ENCODE measurements around the gene KLHL29. TPM values are rescaled to one million over a fixed set of nuclear protein-coding genes. Genes with fewer than 3 reads are reported as not detected.

Gene KLHL29
- total RNA-seq, 1 donor from 2014 or later: 8.0 TPM

DNA sequence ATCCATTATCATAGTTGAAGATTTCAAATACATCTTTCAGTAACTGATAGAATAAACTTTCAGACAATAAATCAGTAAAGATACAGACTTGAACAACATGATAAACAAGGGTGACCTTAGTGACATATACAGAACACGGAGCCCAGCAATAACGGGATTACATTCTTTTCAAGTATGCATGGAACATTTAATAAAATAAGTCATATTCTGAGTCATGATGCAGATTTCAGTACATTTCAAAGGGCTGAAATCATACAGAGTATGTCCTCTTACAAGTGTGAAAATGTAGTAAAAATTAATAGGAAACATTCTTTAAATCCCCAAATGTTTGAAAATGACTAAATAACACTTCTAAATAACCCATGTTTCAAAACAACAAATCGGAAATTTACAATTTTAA is 17.2 kb upstream of the KLHL29 start:
- Mint-ChIP-seq H3K4me3 (ENCODE audit: unreplicated experiment) (no peak overlapping the region), H3K9me3 (ENCODE audit: low read depth) (no peaks in the 10 kb centered on the region), H3K4me1 (ENCODE audit: low read depth) (peaks cover 21% of the 10 kb centered on the region), H3K36me3 (ENCODE audit: low read depth) (peaks cover 1% of the 10 kb centered on the region), H3K27ac (ENCODE audit: unreplicated experiment) (peak overlapping the region; percentile 45), H3K27me3 (ENCODE audit: low read depth) (no peaks in the 10 kb centered on the region)
- TF ChIP-seq, protein P1, sequence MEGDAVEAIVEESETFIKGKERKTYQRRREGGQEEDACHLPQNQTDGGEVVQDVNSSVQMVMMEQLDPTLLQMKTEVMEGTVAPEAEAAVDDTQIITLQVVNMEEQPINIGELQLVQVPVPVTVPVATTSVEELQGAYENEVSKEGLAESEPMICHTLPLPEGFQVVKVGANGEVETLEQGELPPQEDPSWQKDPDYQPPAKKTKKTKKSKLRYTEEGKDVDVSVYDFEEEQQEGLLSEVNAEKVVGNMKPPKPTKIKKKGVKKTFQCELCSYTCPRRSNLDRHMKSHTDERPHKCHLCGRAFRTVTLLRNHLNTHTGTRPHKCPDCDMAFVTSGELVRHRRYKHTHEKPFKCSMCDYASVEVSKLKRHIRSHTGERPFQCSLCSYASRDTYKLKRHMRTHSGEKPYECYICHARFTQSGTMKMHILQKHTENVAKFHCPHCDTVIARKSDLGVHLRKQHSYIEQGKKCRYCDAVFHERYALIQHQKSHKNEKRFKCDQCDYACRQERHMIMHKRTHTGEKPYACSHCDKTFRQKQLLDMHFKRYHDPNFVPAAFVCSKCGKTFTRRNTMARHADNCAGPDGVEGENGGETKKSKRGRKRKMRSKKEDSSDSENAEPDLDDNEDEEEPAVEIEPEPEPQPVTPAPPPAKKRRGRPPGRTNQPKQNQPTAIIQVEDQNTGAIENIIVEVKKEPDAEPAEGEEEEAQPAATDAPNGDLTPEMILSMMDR (IDR thresholded peaks at IDR 0.05): no peak
- no peak for DNase-seq (ENCODE audit: low spot score)

DNA sequence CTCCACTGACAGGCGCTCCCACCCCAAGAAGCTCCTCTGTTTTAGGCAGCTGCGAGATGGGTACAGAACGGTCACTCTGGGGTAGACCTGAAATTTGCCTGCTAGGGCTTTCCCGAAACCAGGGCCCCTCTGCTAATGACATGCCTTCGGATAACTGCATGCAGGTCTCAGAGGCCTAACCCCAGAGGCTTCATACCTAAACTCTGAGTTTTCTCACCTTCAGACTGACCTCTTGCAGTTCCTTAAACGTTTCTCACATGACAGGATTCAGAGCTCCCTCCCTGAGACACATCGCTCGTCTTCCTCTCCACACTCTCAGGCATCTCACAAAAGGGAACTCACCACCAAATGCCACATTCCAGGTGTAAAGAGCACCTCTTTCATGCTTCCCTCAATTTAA is 11.3 kb upstream of the KLHL29 start:
- Mint-ChIP-seq H3K4me3 (ENCODE audit: unreplicated experiment) (no peak overlapping the region), H3K27me3 (ENCODE audit: low read depth) (no peaks in the 10 kb centered on the region), H3K4me1 (ENCODE audit: low read depth) (no peaks in the 10 kb centered on the region), H3K27ac (ENCODE audit: unreplicated experiment) (no peak overlapping the region), H3K9me3 (ENCODE audit: low read depth) (no peaks in the 10 kb centered on the region), H3K36me3 (ENCODE audit: low read depth) (no peaks in the 10 kb centered on the region)
- DNase-seq (ENCODE audit: low spot score): no peak
- TF ChIP-seq, protein P1 (IDR thresholded peaks at IDR 0.05): no peak

DNA sequence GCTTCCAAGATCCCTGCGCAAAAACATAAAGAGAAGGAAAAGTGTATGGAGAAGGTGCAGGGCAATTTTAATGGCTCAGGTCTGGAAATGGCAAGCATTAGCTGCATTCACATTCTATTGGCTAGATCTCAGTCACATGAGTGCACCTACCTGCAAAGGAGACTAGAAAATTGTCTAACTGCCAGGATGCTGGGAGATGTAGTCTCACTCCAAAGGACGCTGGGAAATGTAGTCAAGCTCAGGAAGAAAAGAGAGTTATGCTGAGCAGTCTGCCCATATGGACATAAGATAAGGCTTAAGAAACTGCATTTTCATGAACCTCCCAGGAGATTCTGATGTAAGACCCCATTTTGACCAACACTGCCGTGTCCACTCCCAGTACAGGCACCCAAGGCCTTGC is 9.5 kb upstream of the KLHL29 start:
- no peak overlapping the region for H3K4me3 Mint-ChIP-seq (ENCODE audit: unreplicated experiment)
- DNase-seq (ENCODE audit: low spot score): no peak
- TF ChIP-seq, protein P1 (IDR thresholded peaks at IDR 0.05): no peak

DNA sequence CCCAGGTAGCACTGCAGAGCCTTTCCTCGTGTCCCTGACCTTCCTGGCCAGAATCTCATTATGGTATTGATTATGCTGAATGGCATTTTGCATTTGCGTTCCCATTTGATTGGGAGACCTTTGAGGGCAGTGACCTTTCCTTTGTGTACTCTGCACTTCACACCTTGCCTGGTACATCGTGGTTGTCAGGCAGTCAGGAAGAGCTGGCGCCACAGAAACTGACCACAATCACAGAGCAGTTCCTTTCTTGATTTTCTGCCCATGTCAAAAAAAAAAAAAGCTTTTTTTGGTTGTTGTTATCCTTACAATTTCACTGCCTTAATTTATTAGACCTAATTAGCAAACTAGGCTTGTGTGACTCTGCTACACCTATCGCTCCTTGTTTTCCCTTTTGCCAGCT is 8.9 kb upstream of the KLHL29 start:
- Mint-ChIP-seq H3K27me3 (ENCODE audit: low read depth) (peaks cover 2% of the 10 kb centered on the region), H3K4me3 (ENCODE audit: unreplicated experiment) (no peak overlapping the region), H3K9me3 (ENCODE audit: low read depth) (no peaks in the 10 kb centered on the region), H3K27ac (ENCODE audit: unreplicated experiment) (no peak overlapping the region), H3K36me3 (ENCODE audit: low read depth) (no peaks in the 10 kb centered on the region), H3K4me1 (ENCODE audit: low read depth) (peaks cover 9% of the 10 kb centered on the region)
- DNase-seq (ENCODE audit: low spot score): no peak
- TF ChIP-seq, protein P1 (IDR thresholded peaks at IDR 0.05): no peak

More for the DNA sequence above, 9.5 kb upstream of the KLHL29 start:
- Mint-ChIP-seq H3K4me1 (ENCODE audit: low read depth) (peaks cover 3% of the 10 kb centered on the region), H3K36me3 (ENCODE audit: low read depth) (no peaks in the 10 kb centered on the region), H3K27ac (ENCODE audit: unreplicated experiment) (no peak overlapping the region), H3K9me3 (ENCODE audit: low read depth) (no peaks in the 10 kb centered on the region), H3K27me3 (ENCODE audit: low read depth) (no peaks in the 10 kb centered on the region)

DNA sequence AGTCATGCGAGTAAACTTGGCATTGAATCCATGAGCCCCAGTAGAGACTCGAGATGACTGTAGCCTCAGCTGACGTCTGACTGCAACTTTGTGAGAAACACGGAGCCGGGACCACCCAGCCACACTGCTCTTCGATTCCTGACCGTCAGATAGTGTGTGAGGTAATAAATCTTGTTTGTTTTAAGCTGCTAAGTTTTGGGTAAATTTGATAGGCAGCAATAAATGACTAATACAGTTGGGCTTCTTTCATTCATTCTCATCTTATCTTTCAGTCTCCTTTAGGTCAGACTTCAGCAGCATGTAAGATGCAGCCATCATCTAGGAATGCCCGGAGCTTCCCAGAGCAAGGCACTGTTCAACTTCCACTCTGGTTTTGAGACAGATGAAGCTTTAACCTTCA is 8.0 kb upstream of the KLHL29 start:
- Mint-ChIP-seq H3K27ac (ENCODE audit: unreplicated experiment) (no peak overlapping the region), H3K9me3 (ENCODE audit: low read depth) (no peaks in the 10 kb centered on the region), H3K27me3 (ENCODE audit: low read depth) (peaks cover 3% of the 10 kb centered on the region), H3K4me1 (ENCODE audit: low read depth) (peaks cover 11% of the 10 kb centered on the region), H3K4me3 (ENCODE audit: unreplicated experiment) (no peak overlapping the region), H3K36me3 (ENCODE audit: low read depth) (no peaks in the 10 kb centered on the region)
- DNase-seq (ENCODE audit: low spot score): no peak
- TF ChIP-seq, protein P1 (IDR thresholded peaks at IDR 0.05): no peak

Measured in chondrocyte (in vitro differentiated cells).